SU-DHL-6 (cell line): ENCODE results near the gene PRRX2.

Experiments
- H2AFZ ChIP-seq: fragments of 200-600 bp; sonication (generic); 2 replicates; pipeline ENCODE4 v1.6.1; 2014; ENCODE audit warnings: low read depth, mild to moderate bottlenecking, moderate library complexity, mixed read lengths, antibody characterized with exemption, low read length; ENCODE audit not compliant: severe bottlenecking
- H3F3A ChIP-seq: fragments of 200-600 bp; shearing (Covaris generic); 2 replicates; pipeline ENCODE4 v1.6.0; 2016; ENCODE audit warnings: antibody characterized with exemption, mild to moderate bottlenecking; ENCODE audit not compliant: insufficient read depth
- H3K27ac ChIP-seq: fragments of 200-600 bp; sonication (generic); 2 replicates; pipeline ENCODE4 v1.5.1; 2016; ENCODE audit warnings: low read depth, mild to moderate bottlenecking, low read length, moderate library complexity, mixed read lengths
- H3K27me3 ChIP-seq: fragments of 200-600 bp; sonication (generic), shearing (Covaris generic); 2 replicates; pipeline ENCODE4 v1.6.0; 2014; ENCODE audit warnings: mild to moderate bottlenecking, low read length
- H3K36me3 ChIP-seq: fragments of 200-600 bp; sonication (generic); 2 replicates; pipeline ENCODE4 v1.6.1; 2014; ENCODE audit warnings: mild to moderate bottlenecking, low read length, mixed read lengths
- H3K4me2 ChIP-seq: fragments of 300-600, 200-600 bp; shearing (Covaris generic), sonication (generic); 2 replicates; pipeline ENCODE4 v1.6.0; 2014; ENCODE audit warnings: low read length, low read depth, mild to moderate bottlenecking; ENCODE audit not compliant: poor library complexity, severe bottlenecking
- H3K4me3 ChIP-seq: fragments of 200-600 bp; sonication (generic); 2 replicates; pipeline ENCODE4 v1.5.1; 2014; ENCODE audit warnings: antibody characterized with exemption, low read length, mild to moderate bottlenecking, mixed read lengths; ENCODE audit not compliant: insufficient read depth, poor library complexity, severe bottlenecking
- H3K79me2 ChIP-seq: fragments of 200-600 bp; sonication (generic); 2 replicates; pipeline ENCODE4 v1.6.1; 2014; ENCODE audit warnings: mild to moderate bottlenecking, low read length, moderate library complexity; ENCODE audit not compliant: insufficient read depth
- H3K9ac ChIP-seq: fragments of 200-600 bp; sonication (generic); 2 replicates; pipeline ENCODE4 v1.7.0; 2014; ENCODE audit warnings: mild to moderate bottlenecking, low read length
- H3K9me2 ChIP-seq: fragments of 200-600 bp; sonication (generic); replicated peaks from 2 replicates; pipeline ENCODE4 v1.6.1; 2014; ENCODE audit warnings: low read length; ENCODE audit not compliant: insufficient read depth
- H3K9me3 ChIP-seq: fragments of 200-600 bp; sonication (generic); 2 replicates; pipeline ENCODE4 v1.6.1; 2014; ENCODE audit warnings: low read length, mixed read lengths; ENCODE audit not compliant: insufficient read depth
- H4K20me1 ChIP-seq: fragments of 200-600 bp; sonication (generic); 2 replicates; pipeline ENCODE4 v1.6.1; 2014; ENCODE audit warnings: low read depth, mild to moderate bottlenecking, antibody characterized with exemption, low read length, moderate library complexity, mixed read lengths
- CTCF ChIP-seq: fragments of 200-600 bp; sonication (generic); IDR thresholded peaks from one replicate; pipeline ENCODE4 v1.5.1; 2017; ENCODE audit warnings: antibody characterized with exemption, mild to moderate bottlenecking, low read length, moderate library complexity; ENCODE audit not compliant: insufficient read depth, poor library complexity, severe bottlenecking
- EZH2phosphoT487 ChIP-seq: fragments of 200-600 bp; sonication (generic), shearing (Covaris generic); conservative IDR thresholded peaks from 2 replicates; pipeline ENCODE4 v1.6.1; 2018; ENCODE audit warnings: mild to moderate bottlenecking, antibody characterized with exemption, low read length, moderate library complexity, mixed read lengths

Gene PRRX2

GRCh38 chr9:129665389-129665775 is at the start of gene PRRX2:
PRRX2 (plus strand) TSS chr9:129665647; CDS start chr9:129665868, 221 bp downstream.
- Histone ChIP-seq H3K79me2 (no peaks in the 10 kb centered on the region), H3K9me2 (no peaks in the 10 kb centered on the region), H3K27me3 (no peaks in the 10 kb centered on the region), H3K9me3 (no peaks in the 10 kb centered on the region), H3K4me3 (no peak within 1 kb of the TSS), H3F3A (no peaks in the 10 kb centered on the region), H4K20me1 (no peaks in the 10 kb centered on the region), H3K4me2 (no peak within 1 kb of the TSS), H3K9ac (no peak within 1 kb of the TSS), H3K27ac (no peak within 1 kb of the TSS), H3K36me3 (no peaks in the 10 kb centered on the region), H2AFZ (no peak within 1 kb of the TSS)
- no peak for TF ChIP-seq EZH2phosphoT487
- no peak for TF ChIP-seq CTCF

- Histone ChIP-seq H3K9me3 (no peaks in the 10 kb centered on the region), H3K27me3 (no peaks in the 10 kb centered on the region), H3K4me2 (no peak overlapping the region), H3K27ac (no peak overlapping the region), H2AFZ (no peak overlapping the region), H3K9ac (no peak overlapping the region), H4K20me1 (no peaks in the 10 kb centered on the region), H3K36me3 (no peaks in the 10 kb centered on the region), H3K4me3 (no peak overlapping the region), H3F3A (no peaks in the 10 kb centered on the region), H3K79me2 (no peaks in the 10 kb centered on the region), H3K9me2 (no peaks in the 10 kb centered on the region)
- TF ChIP-seq EZH2phosphoT487 (no peak), CTCF (peak; percentile 14)
Measured at GRCh38 chr9:129617167-129617566, 48.3 kb upstream of the PRRX2 start.

GRCh38 chr9:129619787-129620668 is 45.4 kb upstream of the PRRX2 start:
- Histone ChIP-seq H4K20me1 (no peaks in the 10 kb centered on the region), H3K4me2 (no peak overlapping the region), H3K9ac (no peak overlapping the region), H3K79me2 (no peaks in the 10 kb centered on the region), H2AFZ (no peak overlapping the region), H3K9me3 (no peaks in the 10 kb centered on the region), H3K9me2 (no peaks in the 10 kb centered on the region), H3F3A (peaks cover 4% of the 10 kb centered on the region; the same call in 1 of the 2 replicates), H3K36me3 (no peaks in the 10 kb centered on the region), H3K4me3 (no peak overlapping the region), H3K27me3 (no peaks in the 10 kb centered on the region), H3K27ac (no peak overlapping the region)
- TF ChIP-seq CTCF = no peak
- TF ChIP-seq EZH2phosphoT487 = no peak
